ENCODE results near the gene PRKCE. TPM values are rescaled to one million over a fixed set of nuclear protein-coding genes. Genes with fewer than 3 reads are reported as not detected.

Gene PRKCE
- total RNA-seq, 2 experiments from 2014 or later = 12.5 to 13.6 TPM

- POLR2A ChIA-PET = no interaction called here
- H3K9me3 Mint-ChIP-seq = no peaks in the 10 kb centered on the region
- H3K4me1 Mint-ChIP-seq (ENCODE audit: low read depth) = peaks cover 11% of the 10 kb centered on the region
Measured at GRCh38 chr2:45722477-45722876, 71.0 kb downstream of the PRKCE start.

GRCh38 chr2:45723857-45724256 lies 72.4 kb downstream of the PRKCE start:
- Mint-ChIP-seq H3K4me3 (no peak overlapping the region), H3K36me3 (no peaks in the 10 kb centered on the region), H3K4me1 (ENCODE audit: low read depth) (peaks cover 11% of the 10 kb centered on the region), H3K9me3 (no peaks in the 10 kb centered on the region), H3K27ac (no peak overlapping the region), H3K27me3 (no peaks in the 10 kb centered on the region)
- ChIA-PET POLR2A (no interaction called here), CTCF (interaction anchor here (1.3 kb wide), 1 partner anchor 55 kb away, joined by 4 read pairs; no protein-coding TSS in a partner anchor)
- DNase-seq = no peak
- intact Hi-C loops (cut with micrococcal nuclease) = no loop called here

More at GRCh38 chr2:45722477-45722876, 71.0 kb downstream of the PRKCE start:
- H3K36me3 Mint-ChIP-seq = no peaks in the 10 kb centered on the region
- no peak overlapping the region for H3K4me3 Mint-ChIP-seq
- H3K27me3 Mint-ChIP-seq = no peaks in the 10 kb centered on the region
- no peak for DNase-seq
- intact Hi-C loops (cut with micrococcal nuclease) = no loop called here
- CTCF ChIA-PET = no interaction called here
- H3K27ac Mint-ChIP-seq = no peak overlapping the region

- intact Hi-C loops (cut with micrococcal nuclease) = no loop called here
- H3K27ac Mint-ChIP-seq = no peak overlapping the region
- no peak overlapping the region for H3K4me3 Mint-ChIP-seq
- CTCF ChIA-PET = interaction anchor here (1.3 kb wide), 1 partner anchor 54 kb away, joined by 4 read pairs; no protein-coding TSS in a partner anchor
- no peak for DNase-seq
- H3K4me1 Mint-ChIP-seq (ENCODE audit: low read depth) = peaks cover 11% of the 10 kb centered on the region
- H3K27me3 Mint-ChIP-seq = no peaks in the 10 kb centered on the region
- POLR2A ChIA-PET = no interaction called here
- H3K36me3 Mint-ChIP-seq = no peaks in the 10 kb centered on the region
- no peaks in the 10 kb centered on the region for H3K9me3 Mint-ChIP-seq
Measured at GRCh38 chr2:45724335-45724734, 72.9 kb downstream of the PRKCE start.

- no peaks in the 10 kb centered on the region for H3K9me3 Mint-ChIP-seq
- H3K4me3 Mint-ChIP-seq = no peak overlapping the region
- POLR2A ChIA-PET = no interaction called here
- CTCF ChIA-PET = no interaction called here
- H3K27me3 Mint-ChIP-seq = no peaks in the 10 kb centered on the region
- peaks cover 11% of the 10 kb centered on the region for H3K4me1 Mint-ChIP-seq (ENCODE audit: low read depth)
- intact Hi-C loops (cut with micrococcal nuclease) = no loop called here
- no peaks in the 10 kb centered on the region for H3K36me3 Mint-ChIP-seq
- no peak overlapping the region for H3K27ac Mint-ChIP-seq
- DNase-seq = no peak
Measured at GRCh38 chr2:45725731-45726130, 74.3 kb downstream of the PRKCE start.

GRCh38 chr2:45726188-45726587 lies 74.7 kb downstream of the PRKCE start:
- ChIA-PET POLR2A (no interaction called here), CTCF (no interaction called here)
- H3K36me3 Mint-ChIP-seq = no peaks in the 10 kb centered on the region
- H3K9me3 Mint-ChIP-seq = no peaks in the 10 kb centered on the region
- H3K27me3 Mint-ChIP-seq = no peaks in the 10 kb centered on the region
- peaks cover 11% of the 10 kb centered on the region for H3K4me1 Mint-ChIP-seq (ENCODE audit: low read depth)
- no peak overlapping the region for H3K4me3 Mint-ChIP-seq
- no peak for DNase-seq
- H3K27ac Mint-ChIP-seq = no peak overlapping the region
- intact Hi-C loops (cut with micrococcal nuclease) = no loop called here

- H3K9me3 Mint-ChIP-seq = no peaks in the 10 kb centered on the region
- H3K36me3 Mint-ChIP-seq = no peaks in the 10 kb centered on the region
- H3K27ac Mint-ChIP-seq = no peak overlapping the region
- no peak for DNase-seq
- intact Hi-C loops (cut with micrococcal nuclease) = no loop called here
- POLR2A ChIA-PET = no interaction called here
- H3K27me3 Mint-ChIP-seq = no peaks in the 10 kb centered on the region
- CTCF ChIA-PET = interaction anchor here (1.1 kb wide), 1 partner anchor 77 kb away, joined by 4 read pairs; the partner anchor contains the start of gene PRKCE
- peaks cover 9% of the 10 kb centered on the region for H3K4me1 Mint-ChIP-seq (ENCODE audit: low read depth)
- H3K4me3 Mint-ChIP-seq = no peak overlapping the region
Measured at GRCh38 chr2:45728458-45728942, 77.0 kb downstream of the PRKCE start.

- intact Hi-C loops (cut with micrococcal nuclease) = no loop called here
- no peak overlapping the region for H3K27ac Mint-ChIP-seq
- CTCF ChIA-PET = interaction anchor here (1.1 kb wide), 1 partner anchor 78 kb away, joined by 4 read pairs; the partner anchor contains the start of gene PRKCE
Measured at GRCh38 chr2:45729753-45730512, 78.5 kb downstream of the PRKCE start.

GRCh38 chr2:45731141-45731540 lies 79.7 kb downstream of the PRKCE start:
- no peaks in the 10 kb centered on the region for H3K27me3 Mint-ChIP-seq
- POLR2A ChIA-PET = no interaction called here
- intact Hi-C loops (cut with micrococcal nuclease) = no loop called here
- no peak overlapping the region for H3K4me3 Mint-ChIP-seq
- no peak overlapping the region for H3K27ac Mint-ChIP-seq
- H3K4me1 Mint-ChIP-seq (ENCODE audit: low read depth) = no peaks in the 10 kb centered on the region
- CTCF ChIA-PET = interaction anchor here (1.3 kb wide), 1 partner anchor 48 kb away, joined by 3 read pairs; no protein-coding TSS in a partner anchor
- H3K36me3 Mint-ChIP-seq = no peaks in the 10 kb centered on the region
- no peak for DNase-seq
- H3K9me3 Mint-ChIP-seq = no peaks in the 10 kb centered on the region

More at GRCh38 chr2:45729753-45730512, 78.5 kb downstream of the PRKCE start:
- Mint-ChIP-seq H3K4me3 (no peak overlapping the region), H3K9me3 (no peaks in the 10 kb centered on the region), H3K27me3 (no peaks in the 10 kb centered on the region), H3K4me1 (ENCODE audit: low read depth) (no peaks in the 10 kb centered on the region), H3K36me3 (no peaks in the 10 kb centered on the region)
- DNase-seq = no peak
- POLR2A ChIA-PET = no interaction called here

GRCh38 chr2:45732436-45732835 lies 81.0 kb downstream of the PRKCE start:
- ChIA-PET POLR2A (no interaction called here), CTCF (interaction anchor here (0.6 to 1.3 kb wide), 2 partner anchors 8 to 46 kb away, joined by 3 to 6 read pairs; no protein-coding TSS in a partner anchor)
- Mint-ChIP-seq H3K36me3 (peaks cover 2% of the 10 kb centered on the region), H3K27ac (no peak overlapping the region), H3K9me3 (no peaks in the 10 kb centered on the region), H3K4me1 (ENCODE audit: low read depth) (no peaks in the 10 kb centered on the region), H3K4me3 (no peak overlapping the region), H3K27me3 (no peaks in the 10 kb centered on the region)
- intact Hi-C loops (cut with micrococcal nuclease) = no loop called here
- DNase-seq = no peak

GRCh38 chr2:45732946-45733345 lies 81.5 kb downstream of the PRKCE start:
- Mint-ChIP-seq H3K36me3 (peaks cover 2% of the 10 kb centered on the region), H3K27me3 (no peaks in the 10 kb centered on the region), H3K27ac (no peak overlapping the region), H3K9me3 (no peaks in the 10 kb centered on the region), H3K4me3 (no peak overlapping the region), H3K4me1 (ENCODE audit: low read depth) (no peaks in the 10 kb centered on the region)
- POLR2A ChIA-PET = no interaction called here
- intact Hi-C loops (cut with micrococcal nuclease) = no loop called here
- DNase-seq = no peak
- CTCF ChIA-PET = interaction anchor here (1.3 kb wide), 1 partner anchor 46 kb away, joined by 6 read pairs; no protein-coding TSS in a partner anchor

GRCh38 chr2:45734336-45734735 lies 82.9 kb downstream of the PRKCE start:
- H3K4me3 Mint-ChIP-seq = no peak overlapping the region
- H3K27me3 Mint-ChIP-seq = no peaks in the 10 kb centered on the region
- no peaks in the 10 kb centered on the region for H3K4me1 Mint-ChIP-seq (ENCODE audit: low read depth)
- intact Hi-C loops (cut with micrococcal nuclease) = no loop called here
- ChIA-PET POLR2A (interaction anchor here (0.7 kb wide), 1 partner anchor 125 kb away, joined by 7 read pairs; no protein-coding TSS in a partner anchor), CTCF (no interaction called here)
- H3K9me3 Mint-ChIP-seq = no peaks in the 10 kb centered on the region
- H3K36me3 Mint-ChIP-seq = peaks cover 2% of the 10 kb centered on the region
- DNase-seq = no peak
- no peak overlapping the region for H3K27ac Mint-ChIP-seq

GRCh38 chr2:45734952-45735351 lies 83.5 kb downstream of the PRKCE start:
- Mint-ChIP-seq H3K27ac (no peak overlapping the region), H3K4me1 (ENCODE audit: low read depth) (peaks cover 4% of the 10 kb centered on the region), H3K27me3 (no peaks in the 10 kb centered on the region), H3K36me3 (peaks cover 2% of the 10 kb centered on the region), H3K4me3 (no peak overlapping the region), H3K9me3 (no peaks in the 10 kb centered on the region)
- intact Hi-C loops (cut with micrococcal nuclease) = no loop called here
- CTCF ChIA-PET = no interaction called here
- POLR2A ChIA-PET = no interaction called here
- no peak for DNase-seq

Data from activated CD4-positive, alpha-beta memory T cell treated with anti-CD3 and anti-CD28 coated beads for 36 hours (primary cell).